GM23248 (cell line): ENCODE results near the gene ZNF175.

Experiments used
- EZH2 ChIP-seq: fragments of 200-600 bp; sonication (generic); IDR thresholded peaks from 2 replicates; pipeline ENCODE4 v1.6.1; 2018; ENCODE audit warnings: antibody characterized with exemption, mild to moderate bottlenecking; ENCODE audit not compliant: insufficient read depth, poor library complexity, severe bottlenecking
- EZH2phosphoT487 ChIP-seq: fragments of 200-600 bp; sonication (generic); IDR thresholded peaks from 2 replicates; pipeline ENCODE4 v1.6.1; 2018; ENCODE audit warnings: antibody characterized with exemption, moderate library complexity, mild to moderate bottlenecking, low read depth; ENCODE audit not compliant: insufficient read depth

GRCh38 chr19:51542699-51543098 is 28.4 kb upstream of the ZNF175 start:
- TF ChIP-seq EZH2phosphoT487 (no peak), EZH2 (no peak)
